NCI-H2081 treated with DMSO at 0.1 percent for 48 hours (cell line): Measurements from ENCODE around the gene FDXACB1.

Experiments
- DNase-seq: peaks from one replicate; lab custom pipeline; 2025; lab: John Stamatoyannopoulos, UW

FDXACB1 gene

GRCh38 chr11:111841370-111842053 lies 37.5 kb downstream of the FDXACB1 start:
- DNase-seq, result peak; percentile 45

- no peak for DNase-seq
Observed at GRCh38 chr11:111840143-111840542, 38.8 kb downstream of the FDXACB1 start.

- DNase-seq, result no peak
Observed at GRCh38 chr11:111838054-111838453, 40.9 kb downstream of the FDXACB1 start.

DNA sequence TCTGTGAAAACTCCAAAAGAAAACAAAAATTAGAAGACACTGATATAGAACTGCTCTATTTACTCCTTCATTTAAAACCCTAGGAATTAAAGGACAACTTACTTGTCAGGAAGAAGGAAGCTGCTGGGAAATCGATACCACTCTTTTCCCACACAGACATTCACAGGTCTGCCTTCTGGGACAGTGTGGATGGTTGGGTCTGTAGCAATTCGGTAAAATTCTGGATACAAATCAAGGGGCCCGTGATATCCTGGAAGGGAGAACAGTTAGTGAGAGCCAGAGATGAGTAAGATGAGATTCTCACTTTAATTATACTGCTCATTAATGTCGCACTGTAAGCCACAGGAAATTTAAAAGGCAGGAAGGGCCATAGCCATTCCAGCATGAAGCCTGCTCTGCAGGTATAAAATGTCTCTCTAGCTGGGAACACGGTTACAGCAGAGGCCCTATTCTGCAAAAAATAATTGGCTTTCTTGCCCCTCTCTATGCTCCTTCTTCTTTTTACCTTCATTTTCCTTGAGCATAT lies 41.5 kb downstream of the FDXACB1 start:
- DNase-seq, result no peak

DNA sequence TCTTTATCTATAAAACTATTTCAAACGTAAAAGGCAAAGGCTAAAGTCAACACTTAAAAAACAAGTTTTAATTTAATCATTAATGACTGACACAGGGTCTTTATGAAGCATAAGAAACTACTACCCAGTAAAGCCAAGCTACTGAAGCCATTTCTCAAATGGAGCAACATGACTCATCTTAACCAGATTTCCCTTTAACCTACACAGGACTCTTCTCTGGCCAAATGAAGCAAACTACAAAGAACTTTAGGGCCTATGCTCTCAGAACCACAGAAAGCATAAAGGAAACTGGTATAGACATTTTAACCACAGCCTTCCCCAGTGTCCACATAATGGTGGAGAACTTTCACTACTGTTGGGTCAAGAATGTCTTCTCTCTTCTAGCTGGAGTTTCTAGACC lies 42.2 kb downstream of the FDXACB1 start:
- no peak for DNase-seq

GRCh38 chr11:111836162-111836561 lies 42.8 kb downstream of the FDXACB1 start:
- DNase-seq, result no peak

DNA sequence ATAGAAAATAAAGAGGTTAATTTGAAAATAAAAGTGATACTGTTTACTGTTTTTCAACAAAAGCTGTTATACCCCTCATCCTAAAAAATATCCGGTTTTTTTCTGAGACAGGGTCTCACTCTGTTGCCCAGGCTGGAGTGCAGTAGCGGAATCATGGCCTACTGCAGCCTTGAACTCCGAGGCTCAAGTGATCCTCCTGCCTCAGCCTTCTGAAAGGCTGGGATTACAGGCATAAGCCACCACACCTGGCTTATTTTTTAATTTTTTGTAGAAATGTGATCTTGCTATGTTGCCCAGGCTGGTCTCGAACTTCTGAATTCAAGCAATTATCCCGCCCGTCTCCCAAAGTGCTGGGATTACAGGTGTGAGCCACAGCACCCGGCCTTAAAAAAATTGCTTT lies 43.3 kb downstream of the FDXACB1 start:
- no peak for DNase-seq

GRCh38 chr11:111834432-111835163 lies 44.4 kb downstream of the FDXACB1 start:
- no peak for DNase-seq

DNA sequence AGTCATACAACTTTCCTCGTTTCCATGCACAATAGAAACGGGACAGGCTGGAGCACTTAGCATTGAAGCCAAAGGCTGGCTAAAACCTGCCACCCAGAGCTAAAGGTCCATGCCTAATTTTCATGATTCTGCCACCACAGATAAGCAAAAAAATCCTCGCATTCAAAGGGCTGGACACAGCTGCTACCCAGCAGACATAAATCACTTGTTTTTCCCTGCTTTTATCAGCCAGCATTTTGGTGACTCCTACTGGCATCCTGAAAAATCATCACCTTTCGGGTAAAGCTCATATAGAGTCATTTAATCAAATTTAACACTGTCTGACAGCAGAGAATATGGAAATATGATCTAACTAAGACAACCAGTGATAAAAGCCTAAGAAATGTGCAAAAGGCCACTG lies 45.4 kb downstream of the FDXACB1 start:
- no peak for DNase-seq

- DNase-seq, result no peak
Observed at GRCh38 chr11:111829185-111829968, 49.6 kb downstream of the FDXACB1 start.

GRCh38 chr11:111826322-111826950 lies 52.5 kb downstream of the FDXACB1 start:
- no peak for DNase-seq
